TTC549 (cell line): Measurements from ENCODE around the gene FES.
"Not testable (repeated sequence)": the region's sequence is repeated elsewhere in the genome, so short reads cannot be mapped to it uniquely, and the experiment has no call there.

Source experiments
- FAIRE-seq: peaks from 2 replicates; lab custom pipeline; 2012; peaks lifted over from hg19 to GRCh38; lab: Jason Lieb, UNC

Gene FES

DNA sequence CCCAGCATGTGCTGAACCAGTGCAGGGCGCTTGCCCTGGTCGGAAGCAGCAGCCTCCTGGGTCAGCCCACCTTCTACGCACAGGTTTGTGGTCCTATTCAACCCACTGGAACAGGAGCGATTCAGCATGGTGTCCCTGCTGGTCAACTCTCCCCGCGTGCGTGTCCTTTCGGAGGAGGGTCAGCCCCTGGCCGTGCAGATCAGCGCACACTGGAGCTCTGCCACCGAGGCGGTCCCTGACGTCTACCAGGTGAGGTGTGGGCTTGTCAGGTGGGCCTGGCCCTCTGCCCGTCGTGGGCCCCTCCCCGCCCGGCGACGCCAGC is 27.0 kb downstream of the FES start:
- no peak for FAIRE-seq

DNA sequence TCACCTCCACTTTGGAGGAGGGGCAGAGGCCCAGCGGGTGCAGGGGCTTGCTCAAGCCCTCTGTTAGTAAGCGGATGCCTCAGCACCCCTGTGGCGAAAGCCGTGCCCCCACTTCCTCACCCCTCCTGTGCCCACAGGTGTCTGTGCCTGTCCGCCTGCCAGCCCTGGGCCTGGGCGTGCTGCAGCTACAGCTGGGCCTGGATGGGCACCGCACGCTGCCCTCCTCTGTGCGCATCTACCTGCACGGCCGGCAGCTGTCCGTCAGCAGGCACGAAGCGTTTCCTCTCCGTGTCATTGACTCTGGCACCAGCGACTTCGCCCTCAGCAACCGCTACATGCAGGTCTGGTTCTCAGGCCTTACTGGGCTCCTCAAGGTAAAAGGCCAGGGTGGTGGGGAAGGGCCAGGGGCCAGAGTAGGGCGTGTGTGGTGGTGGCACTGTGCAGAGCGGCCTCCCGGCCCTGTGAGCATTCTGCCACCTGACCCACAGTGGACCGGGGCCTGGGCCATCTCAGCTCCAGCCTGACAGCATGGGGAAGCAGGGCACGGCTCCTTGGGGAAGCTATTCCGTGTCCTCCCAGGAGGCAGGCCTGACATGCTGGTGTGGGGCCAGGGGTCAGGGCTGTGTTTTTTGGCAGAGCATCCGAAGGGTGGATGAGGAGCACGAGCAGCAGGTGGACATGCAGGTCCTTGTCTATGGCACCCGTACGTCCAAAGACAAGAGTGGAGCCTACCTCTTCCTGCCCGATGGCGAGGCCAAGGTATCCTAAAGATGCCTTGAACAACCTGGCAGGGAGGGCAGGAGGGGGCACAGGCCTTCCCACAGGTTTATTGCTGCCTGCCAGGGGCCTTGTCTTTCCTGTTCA is 27.8 kb downstream of the FES start:
- FAIRE-seq = no peak

DNA sequence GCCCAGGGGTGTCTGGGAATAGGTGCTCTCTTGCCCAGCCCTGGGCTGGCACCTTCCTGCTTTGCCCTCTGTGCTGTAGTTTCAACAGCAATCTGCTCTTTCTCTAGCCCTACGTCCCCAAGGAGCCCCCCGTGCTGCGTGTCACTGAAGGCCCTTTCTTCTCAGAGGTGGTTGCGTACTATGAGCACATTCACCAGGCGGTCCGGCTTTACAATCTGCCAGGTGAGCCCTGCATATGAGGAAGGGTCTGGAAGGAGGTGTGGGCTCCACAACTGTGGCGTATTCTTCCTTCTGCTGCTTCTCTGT is 28.4 kb downstream of the FES start:
- FAIRE-seq = no peak

DNA sequence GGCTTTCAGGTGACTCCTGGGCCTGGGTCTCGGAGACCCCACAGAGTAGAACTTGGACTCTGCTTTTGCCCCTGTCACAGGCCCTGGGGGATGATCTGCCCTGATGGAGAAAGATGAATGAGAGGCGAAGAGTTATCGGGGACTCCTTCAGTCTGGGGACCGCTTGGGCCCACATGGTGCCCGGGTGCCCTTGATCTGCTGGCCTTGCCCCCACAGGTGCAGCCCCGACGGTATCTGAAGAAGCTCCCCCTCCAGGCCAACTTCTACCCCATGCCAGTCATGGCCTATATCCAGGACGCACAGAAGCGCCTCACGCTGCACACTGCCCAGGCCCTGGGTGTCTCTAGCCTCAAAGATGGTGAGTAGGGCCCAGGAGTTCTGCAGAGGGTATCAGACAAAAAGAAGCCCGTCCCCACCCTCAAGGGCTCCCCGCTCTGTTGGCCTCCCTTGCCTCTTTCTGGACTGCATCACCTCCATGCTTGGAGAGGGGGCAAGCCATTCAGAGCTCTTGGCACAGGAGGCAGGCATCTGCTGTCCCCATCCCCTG is 29.2 kb downstream of the FES start:
- FAIRE-seq = no peak

DNA sequence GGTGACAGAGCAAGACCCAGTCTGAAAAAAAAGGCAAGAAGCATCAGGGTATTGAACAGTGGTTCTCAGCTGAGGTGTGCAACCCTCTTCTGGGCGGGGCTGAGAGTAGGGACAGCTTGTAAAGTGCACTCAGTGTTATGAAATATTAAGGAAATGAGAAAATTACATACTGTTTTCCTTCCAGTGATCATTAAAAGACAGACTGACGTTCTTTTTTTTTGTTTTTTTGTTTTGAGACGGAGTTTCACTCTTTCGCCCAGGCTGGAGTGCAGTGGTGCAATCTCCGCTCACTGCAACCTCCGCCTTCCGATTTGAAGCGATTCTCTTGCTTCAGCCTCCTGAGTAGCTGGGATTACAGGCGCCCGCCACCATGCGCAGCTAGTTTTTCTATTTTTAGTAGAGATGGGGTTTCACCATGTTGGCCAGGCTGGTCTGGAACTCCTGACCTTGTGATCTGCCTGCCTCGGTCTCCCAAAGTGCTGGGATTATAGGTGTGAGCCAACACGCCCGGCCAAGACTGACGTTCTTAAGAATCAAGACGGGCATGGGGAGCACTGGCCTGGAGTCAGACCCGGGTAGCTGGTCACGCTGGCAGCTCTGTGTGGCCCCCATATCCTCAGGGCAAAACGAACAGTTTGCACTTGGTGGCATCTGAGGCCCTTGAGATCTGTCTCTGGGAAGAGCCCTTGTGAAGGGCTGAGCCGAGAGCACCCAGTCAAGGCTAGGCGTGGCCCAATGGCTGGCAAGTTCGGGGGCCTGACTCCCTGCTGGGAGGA is 30.2 kb downstream of the FES start:
- FAIRE-seq = no peak

DNA sequence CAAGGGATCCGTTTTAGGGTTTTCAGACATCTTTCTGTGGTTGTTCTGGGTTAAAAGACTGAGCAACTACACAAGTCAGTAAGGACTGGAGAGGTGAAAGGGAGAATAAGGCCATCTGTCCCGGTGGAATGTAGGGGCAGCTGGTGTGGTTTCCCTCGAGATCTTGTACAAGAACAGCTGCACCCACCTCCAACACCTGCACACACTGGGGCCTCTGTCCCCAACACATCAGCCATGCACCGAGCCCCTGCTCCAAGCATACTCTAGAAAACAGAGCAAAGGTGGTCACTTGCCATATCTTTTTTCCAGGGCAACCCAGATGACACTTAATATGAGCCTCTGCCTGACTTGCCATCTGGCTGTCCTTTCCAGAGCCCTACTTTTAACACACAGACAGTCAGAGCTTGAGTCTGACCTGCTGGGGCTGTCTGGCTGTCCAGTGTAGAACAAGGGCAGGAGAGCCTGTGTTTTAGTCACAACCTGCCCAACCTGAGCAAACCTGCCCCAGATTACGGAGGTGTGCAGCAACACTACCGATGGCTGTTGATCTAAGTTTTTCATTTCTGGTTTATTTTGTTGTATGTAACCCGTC is 31.0 kb downstream of the FES start:
- no peak for FAIRE-seq

DNA sequence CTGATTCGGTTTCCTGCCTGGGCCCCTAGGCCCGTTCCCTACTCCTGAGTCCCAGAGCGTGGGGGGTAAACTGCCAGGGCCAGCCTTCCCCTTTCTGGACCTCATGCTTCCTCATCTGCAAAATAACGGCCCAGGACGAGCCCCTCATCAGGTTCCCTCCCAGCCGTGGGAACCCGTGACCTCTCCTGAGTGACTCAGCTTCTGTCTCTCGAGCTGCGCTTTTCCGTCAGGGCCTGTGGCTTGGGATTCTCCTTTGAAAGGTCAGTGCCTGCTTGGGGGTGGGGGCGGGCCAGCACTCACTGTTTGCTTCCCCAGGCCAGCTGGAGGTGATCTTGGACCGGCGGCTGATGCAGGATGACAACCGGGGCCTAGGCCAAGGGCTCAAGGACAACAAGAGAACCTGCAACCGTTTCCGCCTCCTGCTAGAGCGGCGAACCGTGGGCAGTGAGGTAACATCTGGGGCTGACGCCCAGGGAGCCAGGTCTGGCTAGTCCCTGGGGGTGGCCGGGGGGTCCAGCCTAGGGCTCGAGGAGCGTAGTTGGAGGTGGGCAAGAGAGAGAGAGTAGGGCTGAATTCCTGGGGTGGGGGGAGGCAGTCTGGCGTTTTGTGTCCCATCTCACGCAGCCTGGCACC is 31.6 kb downstream of the FES start:
- no peak for FAIRE-seq

DNA sequence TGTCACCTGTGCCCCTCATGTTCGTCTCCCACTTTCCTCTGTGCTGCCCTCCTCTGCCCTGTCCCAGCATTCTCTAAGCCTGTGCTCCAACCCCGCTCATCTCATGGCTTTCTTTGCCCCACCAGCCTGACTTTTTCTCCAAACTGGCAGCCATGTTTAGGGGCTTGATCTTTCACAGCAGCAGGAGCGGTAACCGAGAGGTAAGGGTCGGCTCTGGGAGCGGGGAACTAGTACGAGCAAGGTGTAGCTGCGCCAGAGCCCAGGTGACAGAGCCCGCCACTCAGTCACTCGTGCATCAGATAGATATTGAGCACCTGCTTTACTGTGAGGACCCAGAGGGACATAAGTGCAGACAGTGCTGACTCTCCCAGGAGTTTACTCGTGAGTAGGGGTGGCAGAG is 32.2 kb downstream of the FES start:
- FAIRE-seq = no peak

DNA sequence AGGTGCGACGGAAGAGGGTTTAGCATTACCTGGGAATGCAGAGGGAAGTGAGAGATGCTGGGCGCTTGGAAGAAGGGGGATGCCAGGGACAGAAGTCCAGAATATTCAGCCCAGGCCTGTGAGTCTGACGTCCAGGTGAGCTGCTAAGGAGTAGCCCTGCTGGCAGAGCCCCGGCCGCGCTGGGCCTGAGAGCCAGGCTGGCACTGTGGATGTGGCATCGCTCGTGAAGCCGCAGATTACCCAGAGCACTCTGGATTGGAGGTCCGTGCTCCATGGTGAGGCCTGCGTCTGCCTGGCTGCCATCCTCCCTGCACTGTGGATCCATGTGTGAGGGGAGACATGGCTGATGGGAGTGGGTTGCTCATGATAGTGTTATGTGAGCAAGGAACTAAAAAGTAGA is 33.3 kb downstream of the FES start:
- no peak for FAIRE-seq

DNA sequence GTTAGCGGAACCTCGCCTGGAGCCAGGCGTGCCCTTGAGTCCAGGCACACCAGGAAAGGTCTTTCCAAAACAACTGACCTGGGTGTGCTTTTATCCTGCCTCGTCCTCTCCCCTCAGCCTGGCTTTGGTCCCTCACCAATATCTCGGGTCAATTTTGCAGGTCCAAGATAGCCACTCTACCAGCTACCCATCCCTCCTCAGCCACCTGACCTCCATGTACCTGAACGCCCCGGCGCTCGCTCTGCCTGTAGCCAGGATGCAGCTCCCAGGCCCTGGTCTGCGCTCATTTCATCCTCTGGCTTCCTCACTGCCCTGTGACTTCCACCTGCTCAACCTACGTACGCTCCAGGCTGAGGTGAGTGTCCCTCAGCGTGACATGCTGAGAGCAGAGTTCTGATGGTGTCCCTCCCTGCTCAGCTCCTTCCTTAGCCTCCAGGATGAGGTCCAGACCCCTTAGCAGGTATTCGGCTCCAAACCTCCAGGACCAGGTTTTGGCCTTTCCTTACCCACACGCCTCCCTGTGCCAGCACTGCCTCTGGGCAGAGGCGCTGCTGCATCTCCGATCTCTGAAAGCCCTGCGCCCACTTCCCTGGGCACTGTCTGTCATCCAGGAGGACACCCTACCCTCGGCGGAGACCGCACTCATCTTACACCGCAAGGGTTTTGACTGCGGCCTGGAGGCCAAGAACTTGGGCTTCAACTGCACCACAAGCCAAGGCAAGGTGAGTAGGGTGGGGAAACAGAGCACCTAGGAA is 33.9 kb downstream of the FES start:
- FAIRE-seq = no peak

DNA sequence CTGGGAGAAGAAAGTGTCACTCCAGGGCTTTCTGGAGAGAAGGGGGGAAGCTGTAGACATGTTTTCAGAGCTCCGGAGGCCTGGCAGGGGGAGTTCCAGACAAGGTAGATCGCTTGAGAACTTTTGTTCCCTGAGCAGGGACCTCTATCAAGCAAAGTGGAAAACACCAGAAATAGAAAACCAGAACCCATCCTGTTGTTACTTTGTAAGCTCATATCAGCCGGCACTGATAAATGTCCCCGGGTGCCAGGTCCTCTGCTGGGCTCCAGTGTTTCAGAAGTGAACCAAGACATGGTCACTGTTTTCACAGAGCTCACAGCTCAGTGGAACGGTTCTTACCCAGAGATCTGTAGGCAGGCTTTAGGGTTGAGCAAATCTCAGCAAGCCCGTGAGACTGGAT is 34.5 kb downstream of the FES start:
- FAIRE-seq = no peak

DNA sequence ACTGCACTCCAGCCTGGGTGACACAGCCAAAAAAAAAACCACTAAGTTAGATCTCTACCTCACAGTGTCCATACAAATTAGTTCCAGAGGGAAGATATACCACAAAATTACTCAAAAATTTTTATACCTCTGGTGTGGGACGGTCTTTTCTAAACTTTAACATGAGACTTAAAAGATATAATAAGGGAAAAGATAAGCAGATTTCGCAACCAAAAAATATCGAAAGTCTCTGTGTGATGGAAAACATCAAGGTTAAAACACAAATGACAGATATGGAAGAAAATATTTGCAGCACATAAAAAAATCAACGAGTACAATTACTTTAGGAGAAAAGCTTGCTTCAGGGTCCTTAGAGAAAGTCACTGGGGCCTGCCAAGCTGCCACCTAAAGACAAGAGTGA is 37.6 kb downstream of the FES start:
- FAIRE-seq = no peak

DNA sequence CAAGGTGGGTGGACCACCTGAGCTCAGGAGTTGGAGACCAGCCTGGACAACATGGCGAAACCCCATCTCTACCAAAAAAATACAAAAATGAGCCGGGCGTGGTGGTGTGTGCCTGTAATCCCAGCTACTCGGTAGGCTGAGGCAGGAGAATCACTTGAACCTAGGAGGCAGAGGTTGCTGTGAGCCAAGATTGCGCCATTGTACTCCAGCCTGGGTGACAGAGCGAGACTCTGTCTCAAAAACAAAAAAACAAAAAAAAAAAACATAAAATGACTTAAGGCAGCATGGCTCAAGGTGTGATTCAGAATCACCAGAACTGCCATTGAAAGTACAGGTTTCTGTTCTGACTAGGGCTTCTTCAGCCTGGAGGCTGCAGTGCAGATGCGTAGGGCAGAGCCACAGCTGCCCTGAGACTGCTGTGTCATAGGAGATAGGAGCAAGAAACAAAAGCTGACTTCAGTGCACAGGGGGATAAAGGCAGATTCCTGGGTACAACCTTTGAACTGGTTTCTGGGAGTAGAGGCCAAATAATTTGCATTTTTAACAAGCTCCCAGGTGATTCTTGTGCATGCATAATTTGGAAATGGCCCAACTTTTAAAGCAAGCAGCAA is 38.5 kb downstream of the FES start:
- not testable (repeated sequence) for FAIRE-seq

DNA sequence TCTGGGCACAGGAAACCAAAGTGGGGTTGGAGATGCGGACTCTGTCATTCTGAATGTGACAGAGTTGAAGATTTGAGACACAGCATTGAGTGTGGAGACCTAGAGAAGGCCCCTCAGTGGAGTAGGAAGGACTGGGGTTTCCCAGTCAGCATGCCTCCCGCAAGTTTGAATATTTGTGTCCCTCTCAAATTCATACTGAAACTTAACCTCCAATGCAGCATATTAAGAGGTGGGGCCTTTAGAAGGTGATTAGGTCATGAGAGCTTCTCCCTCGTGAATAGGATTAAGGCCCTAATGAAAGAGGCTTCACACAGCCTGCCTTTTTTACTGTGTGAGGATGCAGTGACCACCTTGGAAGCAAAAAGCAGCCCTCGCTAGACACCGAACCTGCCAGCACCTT is 40.1 kb downstream of the FES start:
- FAIRE-seq = no peak

DNA sequence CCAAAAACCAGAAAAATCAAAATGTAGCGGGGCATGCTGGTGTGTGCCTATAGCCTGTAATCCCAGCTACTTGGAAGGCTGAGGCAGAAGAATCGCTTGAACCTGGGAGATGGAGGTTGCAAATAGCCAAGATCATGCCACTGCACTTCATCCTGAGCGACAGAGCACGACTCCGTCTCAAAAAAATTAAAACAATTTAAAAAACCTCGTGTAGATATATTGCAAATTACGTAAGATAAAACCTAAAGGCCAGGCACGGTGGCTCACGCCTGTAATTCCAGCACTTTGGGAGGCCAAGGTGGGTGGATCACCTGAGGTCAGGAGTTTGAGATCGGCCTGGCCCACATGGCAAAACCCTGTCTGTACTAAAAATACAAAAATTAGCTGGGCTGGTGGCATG is 42.5 kb downstream of the FES start:
- FAIRE-seq = not testable (repeated sequence)

DNA sequence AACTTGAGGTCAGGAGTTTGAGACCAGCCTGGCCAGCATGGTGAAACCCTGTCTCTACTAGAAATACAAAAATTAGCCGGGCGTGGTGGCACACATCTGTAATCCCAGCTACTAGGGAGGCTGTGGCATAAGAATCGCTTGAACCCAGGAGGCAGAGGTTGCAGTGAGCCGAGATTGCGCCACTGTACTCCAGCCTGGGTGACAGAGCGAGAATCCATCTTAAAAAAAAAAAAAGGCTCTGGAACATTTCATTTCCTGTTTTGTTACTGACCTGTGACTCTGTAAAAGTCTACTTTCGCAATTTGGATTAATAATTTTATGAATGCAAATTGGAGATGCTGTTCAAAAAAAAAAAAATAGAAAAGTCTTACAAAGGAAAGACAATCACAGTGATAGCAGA is 43.8 kb downstream of the FES start:
- not testable (repeated sequence) for FAIRE-seq

DNA sequence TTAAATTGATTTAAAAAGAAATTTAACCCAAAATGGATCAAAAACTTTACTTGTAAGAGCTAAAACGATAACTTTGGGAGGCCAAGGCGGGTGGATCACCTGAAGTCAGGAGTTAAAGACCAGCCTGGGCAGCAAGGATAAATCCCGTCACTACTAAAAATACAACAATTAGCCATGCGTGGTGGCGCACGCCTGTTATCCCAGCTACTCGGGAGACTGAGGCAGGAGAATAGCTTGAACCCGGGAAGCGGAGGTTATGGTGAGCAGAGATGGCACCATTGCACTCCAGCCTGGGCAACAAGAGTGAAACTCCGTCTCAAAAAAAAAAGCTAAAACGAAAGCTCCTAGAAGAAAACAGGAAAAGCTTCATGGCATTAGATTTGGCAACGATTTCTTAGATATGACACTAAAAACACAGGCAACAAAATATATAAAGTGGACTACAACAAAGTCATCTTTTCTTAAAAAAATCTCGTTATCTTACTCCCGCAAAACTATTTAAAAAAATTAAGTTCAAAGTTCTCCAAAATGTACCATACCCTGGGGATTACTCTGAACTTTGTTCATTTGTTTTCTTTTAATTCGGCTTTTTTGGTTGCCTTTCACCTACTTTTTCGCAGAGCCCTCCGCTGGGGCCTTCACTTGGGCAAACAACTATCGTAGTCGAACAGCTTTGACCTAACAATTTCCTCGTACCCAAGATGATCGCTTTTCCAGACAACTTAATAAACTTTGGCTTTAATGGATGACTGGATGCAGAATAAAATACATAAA is 45.1 kb downstream of the FES start:
- FAIRE-seq = no peak

DNA sequence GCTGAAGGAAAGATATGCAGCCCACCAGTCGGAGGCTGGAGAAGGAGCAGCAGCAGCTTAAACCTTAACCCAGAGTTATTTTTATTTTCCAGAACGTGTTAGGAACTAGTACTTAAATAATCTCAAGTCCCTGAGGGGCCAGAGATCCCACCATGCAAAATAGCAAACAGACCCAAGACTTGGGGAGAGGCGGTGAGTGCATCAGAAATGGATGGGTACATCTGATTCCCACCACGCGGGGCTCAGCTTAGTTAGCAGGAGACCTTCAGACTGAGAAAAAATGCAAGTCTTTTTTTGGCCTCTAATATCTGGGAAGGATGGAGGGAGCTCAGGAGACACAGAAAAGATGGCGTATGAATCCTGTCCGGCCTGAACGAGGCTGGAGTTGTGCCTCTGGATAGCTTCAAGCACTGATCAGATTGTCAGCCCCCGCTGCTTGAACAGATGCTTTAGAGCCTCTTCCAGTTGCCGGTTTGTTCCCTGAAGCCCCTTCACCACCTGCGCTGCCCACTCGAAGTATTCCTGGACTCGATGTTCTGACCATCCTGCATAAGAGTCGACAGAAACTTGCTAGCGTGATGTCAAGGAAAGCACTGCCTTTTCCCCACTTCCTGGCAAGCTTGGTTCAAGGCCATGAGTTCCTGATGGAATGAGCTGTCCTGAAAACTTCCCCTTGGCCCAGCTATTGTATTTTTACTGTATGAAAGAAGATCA is 46.7 kb downstream of the FES start:
- FAIRE-seq = no peak

DNA sequence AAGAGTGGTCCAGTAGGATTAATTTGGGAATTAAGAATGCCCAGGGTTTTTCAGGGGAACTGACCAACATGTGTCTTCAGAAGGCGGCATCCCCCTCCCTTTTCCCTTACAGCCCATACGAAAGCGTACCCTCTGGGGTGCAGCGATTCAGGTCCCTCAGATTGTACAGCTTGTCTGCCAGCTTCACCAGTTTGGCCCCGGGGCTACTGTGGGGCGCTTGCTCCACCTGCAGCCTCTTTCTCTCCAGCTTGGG is 47.2 kb downstream of the FES start:
- FAIRE-seq = no peak

DNA sequence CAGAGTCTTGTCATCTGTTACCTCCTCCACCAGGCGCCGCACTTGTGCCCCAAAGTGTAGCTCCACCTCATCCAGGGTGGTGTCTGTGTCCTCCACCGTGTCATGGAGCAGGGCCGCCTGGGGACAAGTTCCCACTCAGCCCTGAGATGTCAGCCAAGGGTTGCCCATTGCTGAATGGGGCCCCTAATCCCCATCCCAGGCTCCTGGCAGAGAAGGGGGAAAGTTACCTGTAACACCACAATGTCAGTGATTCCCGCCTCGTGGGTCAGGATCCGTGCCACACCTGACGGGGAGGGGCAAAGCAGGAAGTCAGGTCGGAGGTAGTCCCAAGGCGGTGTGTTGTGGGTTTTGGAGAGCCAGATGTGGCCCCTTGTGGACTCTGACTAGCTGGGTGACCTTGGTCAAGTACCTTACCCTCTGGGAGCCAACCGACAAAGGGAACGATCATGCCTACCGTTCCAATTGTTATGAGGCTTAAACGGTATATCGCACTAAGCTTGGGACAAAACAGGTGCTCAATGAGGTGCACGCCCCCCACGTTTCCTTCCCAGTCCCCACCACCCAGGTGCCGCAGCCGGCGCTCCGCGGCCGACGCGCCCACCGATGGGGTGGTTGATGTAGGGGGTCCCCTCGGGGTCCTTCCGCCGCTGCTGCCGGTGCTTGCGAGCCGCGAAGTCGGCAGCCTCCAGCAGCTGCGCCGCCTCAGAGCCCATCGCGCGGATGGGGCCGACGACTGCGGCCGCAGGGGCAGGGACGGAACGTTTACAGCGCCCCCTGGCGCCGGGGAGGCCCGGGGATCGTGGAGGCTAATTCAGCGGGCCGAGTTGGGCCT is 47.7 kb downstream of the FES start, which contains the start of gene HDDC3:
Gene HDDC3, minus strand, starts transcription at position 722 of the 832 bp plus-strand sequence. Its CDS starts 9 bp downstream, at position 713.
- FAIRE-seq = no peak
